ENCODE data around the gene INSC.

INSC gene

GRCh38 chr11:15199693-15200092 lies 85.0 kb downstream of the INSC start:
- TF ChIP-seq CTCF (IDR thresholded peaks at IDR 0.05): no peak

DNA sequence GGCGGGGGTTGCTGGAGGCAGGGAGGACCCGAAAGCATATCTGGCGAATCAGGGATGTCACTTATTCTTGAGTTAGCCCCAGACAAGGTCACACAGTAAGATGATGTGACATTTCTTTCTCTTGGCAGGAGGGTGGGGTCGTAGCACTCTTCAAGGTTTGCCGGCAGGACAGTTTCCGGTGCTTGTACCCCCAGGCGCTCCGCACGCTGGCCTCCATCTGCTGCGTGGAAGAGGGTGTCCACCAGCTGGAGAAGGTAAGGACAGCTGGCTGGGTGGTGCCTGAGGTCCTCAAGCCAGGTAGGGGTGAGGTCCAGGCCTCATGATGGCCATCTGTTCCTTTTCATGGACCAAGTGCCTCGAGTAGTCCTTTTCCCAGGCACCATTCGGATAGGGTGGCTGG lies 86.0 kb downstream of the INSC start:
- TF ChIP-seq CTCF (IDR thresholded peaks at IDR 0.05): no peak

DNA sequence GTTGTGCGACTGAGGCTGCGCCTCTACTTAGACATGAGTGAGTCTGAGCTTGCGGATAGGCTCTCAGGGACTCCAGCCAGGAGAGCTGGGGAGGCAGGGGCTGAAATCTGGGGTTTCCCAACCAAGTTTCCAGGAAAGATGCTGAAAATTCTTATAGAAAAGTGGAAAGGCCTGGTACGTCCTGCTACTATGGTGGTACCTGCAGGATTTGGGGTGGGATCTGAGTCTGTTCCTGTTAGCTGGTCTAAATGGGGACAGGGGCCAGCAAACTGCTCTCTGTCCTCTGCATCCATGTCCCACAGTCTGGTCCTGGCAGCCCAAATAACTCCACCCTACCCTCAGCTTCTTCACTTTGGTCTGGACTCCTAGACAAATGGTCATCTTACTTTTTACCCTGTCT lies 86.9 kb downstream of the INSC start:
- no peak for TF ChIP-seq CTCF (IDR thresholded peaks at IDR 0.05)

- no peak for TF ChIP-seq CTCF (IDR thresholded peaks at IDR 0.05)
Measured at GRCh38 chr11:15202626-15203025, 87.9 kb downstream of the INSC start.

DNA sequence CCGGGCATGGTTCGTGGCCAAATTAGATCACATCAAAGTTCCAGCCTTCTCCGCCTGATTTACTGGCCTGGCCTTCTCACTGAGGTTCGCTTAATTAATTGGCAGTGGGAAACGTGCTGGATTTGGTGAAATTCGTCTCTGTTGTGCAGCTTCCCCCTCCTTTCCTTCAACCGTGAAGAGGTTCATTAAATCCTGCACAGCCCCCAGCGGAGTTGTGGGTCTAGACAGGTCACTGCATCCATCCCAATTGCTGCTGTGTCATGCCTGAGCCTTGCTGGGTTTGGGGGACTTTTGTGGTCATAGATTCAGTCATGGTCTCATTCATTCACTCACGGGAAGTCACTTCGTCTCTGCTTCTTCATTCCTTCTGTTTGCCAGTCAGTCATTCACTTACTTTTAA lies 90.0 kb downstream of the INSC start:
- no peak for TF ChIP-seq CTCF (IDR thresholded peaks at IDR 0.05)

GRCh38 chr11:15206791-15207190 lies 92.1 kb downstream of the INSC start:
- TF ChIP-seq CTCF (IDR thresholded peaks at IDR 0.05): no peak

DNA sequence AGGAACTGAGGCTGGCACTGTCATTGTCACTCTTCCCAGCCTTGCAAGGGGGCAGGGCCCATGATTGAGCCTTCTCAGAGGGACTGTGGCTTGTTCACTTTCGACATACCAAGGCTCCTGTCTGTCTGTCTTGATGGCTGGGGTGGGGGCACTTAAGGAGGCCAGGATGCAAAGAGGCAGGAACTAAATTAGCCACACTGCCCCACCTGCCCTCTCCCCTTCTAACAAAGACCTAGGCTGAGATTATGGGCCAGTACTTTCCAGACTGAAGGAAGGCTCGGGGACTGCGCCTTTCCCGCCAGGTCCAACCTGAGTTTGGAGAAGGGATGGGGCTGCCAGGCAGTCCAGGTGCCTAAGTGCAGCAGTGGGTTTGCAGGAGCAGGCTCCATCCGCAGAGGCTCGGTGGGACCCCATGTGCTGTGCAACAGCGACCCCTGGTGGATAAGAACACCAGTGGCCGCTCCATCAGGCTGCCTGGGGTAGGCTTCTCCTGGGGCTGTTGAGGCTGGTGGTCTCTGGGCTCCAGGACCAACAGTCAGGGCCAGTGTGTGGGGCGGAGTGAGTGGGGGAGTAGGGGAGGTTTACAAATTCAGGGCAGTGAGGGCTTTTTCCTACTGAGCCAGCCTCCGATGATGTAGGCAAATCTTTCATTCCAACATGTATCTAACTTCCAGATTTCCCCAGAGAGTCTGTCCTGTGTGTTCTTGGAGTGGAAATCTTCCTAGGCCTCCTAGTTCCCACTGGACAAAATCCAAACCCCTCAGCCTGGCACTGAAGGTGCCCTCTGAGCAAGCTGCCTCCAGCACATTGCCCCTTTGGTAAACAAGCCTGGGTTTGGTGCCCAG lies 93.9 kb downstream of the INSC start:
- peak; percentile 91 for TF ChIP-seq CTCF (IDR thresholded peaks at IDR 0.05)

DNA sequence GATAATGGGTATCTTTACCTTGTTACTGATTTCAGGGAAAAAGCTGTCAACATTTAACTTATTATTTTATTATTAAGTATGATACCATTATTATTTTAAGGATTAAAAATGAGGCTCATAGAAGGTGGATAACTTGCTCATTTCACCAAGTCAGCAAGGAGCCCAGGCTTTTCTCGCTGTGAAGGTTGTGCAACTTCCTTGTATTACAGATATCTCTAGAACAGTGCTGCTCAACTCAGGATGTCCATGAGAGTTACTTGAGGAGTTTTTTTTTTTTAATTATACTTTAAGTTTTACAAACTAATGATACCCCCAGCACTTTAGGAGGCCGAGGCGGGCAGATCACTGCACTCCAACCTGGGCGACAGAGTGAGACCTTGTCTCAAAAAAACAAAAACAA lies 98.2 kb downstream of the INSC start:
- TF ChIP-seq CTCF (IDR thresholded peaks at IDR 0.05): no peak
